Smooth muscle cell (in vitro differentiated cells): ENCODE measurements around the gene FNDC3B. TPM values are rescaled to one million over a fixed set of nuclear protein-coding genes. Genes with fewer than 3 reads are reported as not detected.

Experiments used
- DNase-seq: peaks from one replicate; lab custom pipeline; 2025; ENCODE audit not compliant: unreplicated experiment; lab: John Stamatoyannopoulos, UW
- H2AFZ ChIP-seq: fragments of 200-600 bp; sonication (generic); 2 replicates; pipeline ENCODE4 v1.6.0; 2016; ENCODE audit warnings: antibody characterized with exemption, low read depth, mild to moderate bottlenecking
- H3F3A ChIP-seq: fragments of 200-600 bp; sonication (generic); 2 replicates; pipeline ENCODE4 v1.6.0; 2017; ENCODE audit warnings: antibody characterized with exemption, low read depth
- H3K27ac ChIP-seq: fragments of 200-600 bp; sonication (generic); 2 replicates; pipeline ENCODE4 v1.5.1; 2016; ENCODE audit warnings: low read depth, mild to moderate bottlenecking
- H3K27me3 ChIP-seq: fragments of 200-600 bp; sonication (generic); 2 replicates; pipeline ENCODE4 v1.6.1; 2016; ENCODE audit warnings: low read depth, mild to moderate bottlenecking
- H3K36me3 ChIP-seq: fragments of 200-600 bp; sonication (generic); 2 replicates; pipeline ENCODE4 v1.5.1; 2016; ENCODE audit warnings: low read depth
- H3K4me1 ChIP-seq: fragments of 200-600 bp; sonication (generic); 2 replicates; pipeline ENCODE4 v1.5.1; 2016; ENCODE audit warnings: low read depth
- H3K4me2 ChIP-seq: fragments of 200-600 bp; sonication (generic); 2 replicates; pipeline ENCODE4 v1.6.0; 2016; ENCODE audit warnings: mild to moderate bottlenecking
- H3K4me3 ChIP-seq: fragments of 200-600 bp; sonication (generic); 2 replicates; pipeline ENCODE4 v1.5.1; 2016; ENCODE audit warnings: mild to moderate bottlenecking
- H3K79me2 ChIP-seq: fragments of 200-600 bp; sonication (generic); 2 replicates; pipeline ENCODE4 v1.6.0; 2016; ENCODE audit warnings: low read depth, mild to moderate bottlenecking
- H3K9ac ChIP-seq: fragments of 200-600 bp; sonication (generic); 2 replicates; pipeline ENCODE4 v1.6.0; 2016; ENCODE audit warnings: low read depth
- H3K9me3 ChIP-seq: fragments of 200-600 bp; sonication (generic); replicated peaks from 2 replicates; pipeline ENCODE4 v1.5.1; 2016; ENCODE audit warnings: low read depth
- H4K20me1 ChIP-seq: fragments of 200-600 bp; sonication (generic); 2 replicates; pipeline ENCODE4 v1.6.0; 2016; ENCODE audit warnings: low read depth
- CTCF ChIP-seq: fragments of 200-600 bp; sonication (generic); IDR thresholded peaks from 2 replicates; pipeline ENCODE4 v1.5.1; 2017; ENCODE audit warnings: borderline replicate concordance, mild to moderate bottlenecking, antibody characterized with exemption; ENCODE audit not compliant: insufficient read depth, poor library complexity, severe bottlenecking
- WGBS: methylation state at CpG from one replicate; pipeline ENCODE4 v1.1.7; 2016; ENCODE audit warnings: low lambda C conversion rate; 5-methylcytosine and 5-hydroxymethylcytosine counted together
- polyA plus RNA-seq: library from polyadenylated mRNA; unstranded; fragments of >200 nt; fragmentation: Nextera tagmentation; extraction: Ambion mirVana; gene quantifications from 2 replicates; pipeline ENCODE4 v1.2.1, GENCODE V29; 2016
- total RNA-seq: library from RNA; depleted of rRNA; stranded (reverse); fragments of >200 nt; gene quantifications from 2 replicates; pipeline ENCODE4 v1.2.3, GENCODE V29; 2014

The FNDC3B gene
- total and polyA plus RNA-seq, 2 experiments from 2014 or later = 149 to 294 TPM

- no peak for DNase-seq
- H3K4me2 ChIP-seq = peak overlapping the region; percentile 48
- H3K27me3 ChIP-seq = no peaks in the 10 kb centered on the region
- H3K4me3 ChIP-seq = no peak overlapping the region
- no peak for TF ChIP-seq CTCF
- no peak overlapping the region for H2AFZ ChIP-seq
- WGBS = 59% methylated on average over 7 of the region's 7 CpGs
- peaks cover 100% of the 10 kb centered on the region for H4K20me1 ChIP-seq
- peaks cover 15% of the 10 kb centered on the region for H3F3A ChIP-seq
- H3K9me3 ChIP-seq = no peaks in the 10 kb centered on the region
- peaks cover 100% of the 10 kb centered on the region for H3K79me2 ChIP-seq
- H3K4me1 ChIP-seq = peaks cover 49% of the 10 kb centered on the region
- H3K36me3 ChIP-seq = no peaks in the 10 kb centered on the region
- H3K9ac ChIP-seq = peak overlapping the region; percentile 21
- H3K27ac ChIP-seq = peak overlapping the region; percentile 73
Observed at GRCh38 chr3:172065967-172066762, 26.8 kb downstream of the FNDC3B start.

GRCh38 chr3:172066880-172067796 lies 27.8 kb downstream of the FNDC3B start:
- Histone ChIP-seq H3K27me3 (no peaks in the 10 kb centered on the region), H2AFZ (no peak overlapping the region), H3K4me3 (no peak overlapping the region), H3F3A (peaks cover 15% of the 10 kb centered on the region), H3K4me1 (peaks cover 49% of the 10 kb centered on the region), H3K36me3 (no peaks in the 10 kb centered on the region), H3K79me2 (peaks cover 100% of the 10 kb centered on the region), H3K4me2 (peak overlapping the region; percentile 48), H3K27ac (peak overlapping the region; percentile 73), H3K9me3 (no peaks in the 10 kb centered on the region), H3K9ac (peak overlapping the region; percentile 11), H4K20me1 (peaks cover 100% of the 10 kb centered on the region)
- WGBS = 62% methylated on average over 7 of the region's 7 CpGs
- DNase-seq = no peak
- no peak for TF ChIP-seq CTCF

- Histone ChIP-seq H3K27ac (peak overlapping the region; percentile 73), H3K79me2 (peaks cover 100% of the 10 kb centered on the region), H3K27me3 (no peaks in the 10 kb centered on the region), H3K4me2 (peak overlapping the region; percentile 54), H3K4me1 (peaks cover 49% of the 10 kb centered on the region), H4K20me1 (peaks cover 100% of the 10 kb centered on the region), H3F3A (peaks cover 9% of the 10 kb centered on the region), H2AFZ (no peak overlapping the region), H3K9ac (no peak overlapping the region), H3K36me3 (peaks cover 1% of the 10 kb centered on the region), H3K9me3 (no peaks in the 10 kb centered on the region), H3K4me3 (no peak overlapping the region)
- TF ChIP-seq CTCF = no peak
- no peak for DNase-seq
- WGBS = 73% methylated on average over 6 of the region's 6 CpGs
Observed at GRCh38 chr3:172067837-172068440, 28.6 kb downstream of the FNDC3B start.
